ENCODE data around the gene NHP2.

The NHP2 gene

DNA sequence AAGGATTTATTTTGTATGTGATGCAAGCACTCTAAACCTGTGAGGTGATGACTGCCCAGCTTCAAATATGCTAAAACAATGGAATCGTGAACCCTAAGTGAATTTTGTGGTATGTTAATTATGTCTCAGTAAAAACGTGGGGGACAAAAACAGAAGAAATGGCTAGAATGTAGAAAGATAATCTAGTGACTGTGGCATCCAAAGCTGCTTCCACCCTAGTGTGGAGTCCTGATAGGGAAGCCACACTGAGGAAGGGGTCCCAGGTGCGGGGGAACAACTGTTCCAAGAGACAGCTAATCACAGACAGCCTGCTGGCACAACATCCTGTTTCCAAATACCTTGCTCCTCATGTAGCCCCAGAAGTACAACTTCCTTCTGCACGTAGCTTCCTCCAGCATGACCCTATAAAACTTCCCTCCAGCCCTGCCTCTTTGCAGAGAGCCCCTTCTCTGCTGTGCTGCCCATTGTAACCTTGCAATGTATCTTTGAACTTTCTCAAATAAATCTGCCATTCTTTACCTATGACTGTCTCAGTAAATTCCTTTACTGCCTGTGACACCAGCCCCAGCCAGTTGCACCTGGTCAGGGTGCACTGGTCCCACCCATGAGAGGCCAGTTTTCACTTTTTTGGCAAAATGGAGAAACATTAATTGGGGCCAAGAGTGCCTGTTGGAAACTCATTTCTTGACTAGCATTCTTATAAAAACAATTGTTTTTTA, 28.6 kb upstream of the NHP2 start:
- Histone ChIP-seq H3K36me3 (no peaks in the 10 kb centered on the region), H3K27ac (no peak overlapping the region)
- TF ChIP-seq, protein P1, sequence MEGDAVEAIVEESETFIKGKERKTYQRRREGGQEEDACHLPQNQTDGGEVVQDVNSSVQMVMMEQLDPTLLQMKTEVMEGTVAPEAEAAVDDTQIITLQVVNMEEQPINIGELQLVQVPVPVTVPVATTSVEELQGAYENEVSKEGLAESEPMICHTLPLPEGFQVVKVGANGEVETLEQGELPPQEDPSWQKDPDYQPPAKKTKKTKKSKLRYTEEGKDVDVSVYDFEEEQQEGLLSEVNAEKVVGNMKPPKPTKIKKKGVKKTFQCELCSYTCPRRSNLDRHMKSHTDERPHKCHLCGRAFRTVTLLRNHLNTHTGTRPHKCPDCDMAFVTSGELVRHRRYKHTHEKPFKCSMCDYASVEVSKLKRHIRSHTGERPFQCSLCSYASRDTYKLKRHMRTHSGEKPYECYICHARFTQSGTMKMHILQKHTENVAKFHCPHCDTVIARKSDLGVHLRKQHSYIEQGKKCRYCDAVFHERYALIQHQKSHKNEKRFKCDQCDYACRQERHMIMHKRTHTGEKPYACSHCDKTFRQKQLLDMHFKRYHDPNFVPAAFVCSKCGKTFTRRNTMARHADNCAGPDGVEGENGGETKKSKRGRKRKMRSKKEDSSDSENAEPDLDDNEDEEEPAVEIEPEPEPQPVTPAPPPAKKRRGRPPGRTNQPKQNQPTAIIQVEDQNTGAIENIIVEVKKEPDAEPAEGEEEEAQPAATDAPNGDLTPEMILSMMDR (IDR thresholded peaks at IDR 0.05), result no peak

DNA sequence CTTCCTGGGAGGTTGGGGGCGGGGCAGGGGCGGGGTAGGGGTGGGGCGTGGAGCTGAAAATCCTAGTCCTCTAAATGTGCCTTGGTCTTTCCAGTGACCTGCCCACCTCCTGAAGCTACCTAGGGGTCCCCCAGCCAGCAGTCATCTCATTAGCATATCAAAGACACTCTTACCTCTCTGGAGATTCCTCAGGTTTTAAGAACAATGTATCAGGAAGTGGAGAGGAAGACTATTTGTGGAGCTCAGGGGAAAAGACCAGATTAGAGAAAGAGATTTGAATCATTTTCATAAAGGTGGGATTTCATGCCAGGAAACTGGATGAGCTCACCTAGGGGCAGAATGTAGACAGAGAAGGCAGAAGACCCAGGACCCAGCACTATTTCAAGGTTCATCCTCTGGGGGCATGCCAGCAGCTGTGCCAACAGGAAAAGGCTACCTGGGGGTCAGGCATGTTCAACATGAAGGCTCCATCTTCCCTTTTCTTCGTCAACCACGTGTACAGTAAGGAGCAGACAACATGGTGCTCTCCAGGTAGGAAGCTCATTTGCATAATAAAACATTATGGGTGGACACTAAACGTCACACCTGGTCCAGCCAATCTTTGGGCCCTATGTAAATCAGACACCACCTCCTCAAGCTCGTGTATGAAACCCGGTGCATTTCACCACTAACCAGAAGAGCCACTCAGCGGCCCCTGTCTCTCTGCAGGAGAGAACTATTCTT, 26.6 kb upstream of the NHP2 start:
- no peak for DNase-seq
- Histone ChIP-seq H3K27me3 (peaks cover 0 to 7% of the 10 kb centered on the region in 2 donors), H3K27ac (no peak overlapping the region), H3K9me3 (peaks cover 0 to 5% (median 0%) of the 10 kb centered on the region in 3 donors), H3K4me3 (no peak overlapping the region), H3K4me1 (no peaks in the 10 kb centered on the region), H3K36me3 (no peaks in the 10 kb centered on the region)
- intact Hi-C loops (cut with DNase I; ENCODE audit: low total_unique reads), result no loop called here
- TF ChIP-seq, protein P1 (IDR thresholded peaks at IDR 0.05), result no peak

More for the DNA sequence above, 28.6 kb upstream of the NHP2 start:
- H3K4me3 ChIP-seq, result no peak overlapping the region
- peaks cover 0 to 7% of the 10 kb centered on the region in 2 donors for H3K27me3 ChIP-seq
- no peak for DNase-seq
- intact Hi-C loops (cut with DNase I; ENCODE audit: low total_unique reads), result no loop called here
- H3K4me1 ChIP-seq, result no peaks in the 10 kb centered on the region
- H3K9me3 ChIP-seq, result peaks cover 0 to 5% (median 0%) of the 10 kb centered on the region in 3 donors

DNA sequence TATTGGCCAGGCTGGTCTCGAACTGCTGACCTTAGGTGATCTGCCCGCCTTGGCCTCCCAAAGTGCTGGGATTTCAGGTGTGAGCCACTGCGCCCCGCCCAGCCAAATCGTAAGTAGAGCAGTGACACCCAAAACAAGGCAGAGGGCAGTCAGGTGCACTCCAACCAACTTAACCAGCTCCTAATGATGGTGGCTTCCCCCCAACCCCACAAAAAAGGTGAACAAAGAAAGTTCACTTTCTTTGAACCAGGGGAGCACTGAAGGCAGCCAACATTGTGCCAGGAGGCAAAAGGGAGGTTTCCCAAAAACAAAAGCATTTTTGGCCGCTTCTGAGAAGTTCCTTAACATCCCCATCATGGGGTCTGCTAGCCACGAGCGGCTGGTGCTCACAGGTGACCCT, 23.9 kb upstream of the NHP2 start:
- no peak for DNase-seq
- Histone ChIP-seq H3K36me3 (no peaks in the 10 kb centered on the region), H3K27me3 (peaks cover 0 to 7% of the 10 kb centered on the region in 2 donors), H3K9me3 (peaks cover 0 to 5% (median 0%) of the 10 kb centered on the region in 3 donors), H3K4me1 (no peaks in the 10 kb centered on the region), H3K27ac (no peak overlapping the region), H3K4me3 (no peak overlapping the region)
- intact Hi-C loops (cut with DNase I; ENCODE audit: low total_unique reads), result no loop called here
- TF ChIP-seq, protein P1 (IDR thresholded peaks at IDR 0.05), result no peak

DNA sequence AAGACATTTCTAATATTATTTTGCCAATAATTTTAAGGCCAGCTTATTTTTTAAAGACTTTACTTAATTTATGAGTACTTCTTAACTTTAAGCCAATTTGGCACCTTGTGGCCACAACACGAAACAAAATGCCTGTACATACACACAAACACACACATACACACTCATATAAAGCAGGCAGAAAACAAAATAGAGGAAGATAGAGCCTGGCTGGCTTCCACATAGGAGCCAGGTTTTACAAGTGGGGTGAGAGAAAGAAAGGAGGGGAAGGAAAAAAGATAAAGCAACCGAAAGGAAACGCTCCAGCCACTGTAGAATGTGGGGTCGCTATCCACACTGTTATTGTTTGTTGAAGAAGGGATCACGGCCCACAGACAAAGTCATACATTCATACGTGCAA, 23.1 kb upstream of the NHP2 start:
- H3K9me3 ChIP-seq, result peaks cover 0 to 5% (median 0%) of the 10 kb centered on the region in 3 donors
- intact Hi-C loops (cut with DNase I; ENCODE audit: low total_unique reads), result no loop called here
- TF ChIP-seq, protein P1 (IDR thresholded peaks at IDR 0.05), result no peak
- H3K4me3 ChIP-seq, result no peak overlapping the region
- no peak overlapping the region for H3K27ac ChIP-seq
- H3K27me3 ChIP-seq, result peaks cover 0 to 4% of the 10 kb centered on the region in 2 donors
- H3K36me3 ChIP-seq, result no peaks in the 10 kb centered on the region
- H3K4me1 ChIP-seq, result no peaks in the 10 kb centered on the region
- DNase-seq, result no peak

DNA sequence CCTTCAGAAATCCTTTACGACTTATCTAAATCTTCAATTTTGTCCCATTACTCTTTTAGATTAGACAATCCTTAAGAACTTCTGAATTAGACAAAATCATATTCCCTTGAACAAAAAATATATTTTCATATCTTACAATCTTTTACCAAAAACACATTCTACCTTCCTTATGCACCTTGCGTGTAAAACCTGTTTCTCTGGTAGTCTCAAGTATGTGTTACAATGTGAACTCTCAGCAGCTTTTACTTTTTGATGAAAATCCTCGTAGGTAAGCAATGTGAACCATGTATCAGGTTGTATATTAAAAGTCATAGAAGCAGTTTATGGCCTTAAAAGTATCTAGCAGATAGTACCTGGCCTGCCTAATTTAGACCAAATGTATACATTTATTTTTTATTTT, 20.8 kb upstream of the NHP2 start:
- Histone ChIP-seq H3K9me3 (peaks cover 0 to 2% (median 0%) of the 10 kb centered on the region in 3 donors), H3K4me3 (no peak overlapping the region), H3K27me3 (peaks cover 0 to 2% of the 10 kb centered on the region in 2 donors), H3K27ac (no peak overlapping the region), H3K4me1 (no peaks in the 10 kb centered on the region), H3K36me3 (no peaks in the 10 kb centered on the region)
- TF ChIP-seq, protein P1 (IDR thresholded peaks at IDR 0.05), result no peak
- intact Hi-C loops (cut with DNase I; ENCODE audit: low total_unique reads), result no loop called here
- no peak for DNase-seq
